K562 (cell line): ENCODE results near the gene TLR1. TPM values are rescaled to one million over a fixed set of nuclear protein-coding genes. Genes with fewer than 3 reads are reported as not detected.
A peak's percentile ranks its signal among the peaks of the same experiment; 100 is the strongest.

Source experiments
- CREB5 ChIP-seq: fragments of 250-450 bp; sonication (Bioruptor Pico); IDR thresholded peaks from 2 replicates; pipeline ENCODE4 v1.5.0; 2020; ENCODE audit warnings: mild to moderate bottlenecking
- CTCF ChIP-seq, 3 experiments: IDR thresholded peaks in 2 of 3; conservative IDR thresholded peaks in 1 of 3; 2 replicates each; pipeline ENCODE4 v1.5.1; 2011 to 2012; ENCODE audit warnings: low read length in 3 of 3, mild to moderate bottlenecking in 3 of 3, control low read depth in 2 of 3, improper control_type of control experiment in 1 of 3, inconsistent platforms in 1 of 3, low read depth in 1 of 3, mixed read lengths in 1 of 3, moderate library complexity in 1 of 3; ENCODE audit not compliant: insufficient read depth in 2 of 3
- ELF1 ChIP-seq: fragments of 200-800 bp; sonication (Bioruptor generic); IDR thresholded peaks from 2 replicates; pipeline ENCODE4 v1.6.1; 2016; ENCODE audit warnings: missing genetic modification characterization, missing compliant biosample characterization
- GATAD2B ChIP-seq: fragments of 450-650 bp; IDR thresholded peaks from 2 replicates; pipeline ENCODE4 v1.6.1; 2017; ENCODE audit warnings: mild to moderate bottlenecking, borderline replicate concordance
- THAP12 ChIP-seq: fragments of 250-450 bp; sonication (Bioruptor Pico); IDR thresholded peaks from 2 replicates; pipeline ENCODE4 v1.9.0; 2021; ENCODE audit warnings: mild to moderate bottlenecking, inconsistent platforms
- ZBTB26 ChIP-seq: fragments of 450-650 bp; formaldehyde crosslinking; IDR thresholded peaks from 2 replicates; pipeline ENCODE4 v1.4.0; 2022; ENCODE audit warnings: missing genetic modification characterization
- polyA plus RNA-seq, 8 experiments: library from polyadenylated mRNA; depleted of rRNA in 4 of 8; stranded (reverse) in 5 of 8; unstranded in 3 of 8; fragments of >200 nt; fragmentation: Nextera tagmentation in 2 of 8; fragmentation: Illumina TruSeq in 1 of 8; extraction: Ambion mirVana in 2 of 8; extraction: Trizol in 1 of 8; gene quantifications; 2 replicates each; pipeline versions ENCODE4 v1.2.1 to v1.2.3, GENCODE V29; 2011 to 2014; ENCODE audit warnings: inconsistent platforms in 1 of 8, missing spikeins in 1 of 8
- total RNA-seq, 7 experiments: library from RNA; depleted of rRNA in 6 of 7; stranded (reverse); fragments of >200 nt in 6 of 7; fragmentation: Illumina TruSeq in 2 of 7; extraction: Trizol in 2 of 7; gene quantifications; 2 replicates each; pipeline versions ENCODE4 v1.2.1 to v1.2.3, GENCODE V29; 2011 to 2021; ENCODE audit warnings: low replicate concordance in 1 of 7

The TLR1 gene
- total and polyA plus RNA-seq, 9 of the 15 experiments (the other 6 are each of a cell fraction or from before 2014, with no cell fraction given), result 0.11 to 0.49 (median 0.29) TPM

- TF ChIP-seq CREB5 (CRISPR knock-in tag) (no peak), ZBTB26 (CRISPR knock-in tag) (no peak), THAP12 (CRISPR knock-in tag) (no peak), ELF1 (tag) (0 out of 2 replicates have a peak, but pooled peaks have one; percentile 23), GATAD2B (0 out of 2 replicates have a peak, but pooled peaks have one; percentile 19), CTCF (IDR thresholded peaks at IDR 0.05 in 2 of 3, conservative IDR thresholded peaks at IDR 0.05 in 1 of 3; ENCODE audit: insufficient read depth in 2 of 3, low read depth in 1 of 3, low read length in 3 of 3) (peak in 2 of 3 experiments; percentile 40 to 65; a peak in 3 of 6 replicates)
- TF ChIP-seq, all 486 proteins: peak for 5
Measured at GRCh38 chr4:38804654-38805295, at the start of gene TLR1 (continued).
